MM.1S (cell line): ENCODE results near the gene CRNKL1.

Experiments used
- EZH2 ChIP-seq: fragments of 300-600 bp; sonication (generic); optimal IDR thresholded peaks from 2 replicates; pipeline ENCODE3; 2017; ENCODE audit warnings: low read depth, mild to moderate bottlenecking, antibody characterized with exemption, low read length, mixed read lengths
- TF ChIP-seq, protein P1 (sequence below): fragments of 300-600 bp; sonication (generic); IDR thresholded peaks from 2 replicates; pipeline ENCODE4 v1.5.1; 2016; ENCODE audit warnings: antibody characterized with exemption, low read length, mixed read lengths

DNA sequence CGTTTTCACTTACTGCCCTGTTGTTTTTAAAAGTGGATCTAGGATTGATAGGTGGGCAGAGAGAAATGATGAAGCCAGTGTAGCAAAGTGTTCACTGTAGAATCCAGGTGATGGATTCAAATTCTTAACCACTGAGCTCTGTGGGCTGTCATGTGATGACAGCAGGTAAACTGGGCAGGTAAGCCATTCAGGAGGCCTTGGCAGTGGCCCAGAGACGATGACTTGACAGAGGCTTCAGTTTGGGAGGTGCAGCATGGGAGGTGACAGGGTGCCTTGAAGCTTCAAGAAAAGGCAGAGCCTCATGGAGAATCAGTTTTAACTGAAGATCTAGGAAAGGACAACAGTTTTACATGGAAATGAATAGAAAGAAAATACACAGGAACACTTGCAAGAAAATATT is 33.1 kb downstream of the CRNKL1 start:
- TF ChIP-seq, protein P1, sequence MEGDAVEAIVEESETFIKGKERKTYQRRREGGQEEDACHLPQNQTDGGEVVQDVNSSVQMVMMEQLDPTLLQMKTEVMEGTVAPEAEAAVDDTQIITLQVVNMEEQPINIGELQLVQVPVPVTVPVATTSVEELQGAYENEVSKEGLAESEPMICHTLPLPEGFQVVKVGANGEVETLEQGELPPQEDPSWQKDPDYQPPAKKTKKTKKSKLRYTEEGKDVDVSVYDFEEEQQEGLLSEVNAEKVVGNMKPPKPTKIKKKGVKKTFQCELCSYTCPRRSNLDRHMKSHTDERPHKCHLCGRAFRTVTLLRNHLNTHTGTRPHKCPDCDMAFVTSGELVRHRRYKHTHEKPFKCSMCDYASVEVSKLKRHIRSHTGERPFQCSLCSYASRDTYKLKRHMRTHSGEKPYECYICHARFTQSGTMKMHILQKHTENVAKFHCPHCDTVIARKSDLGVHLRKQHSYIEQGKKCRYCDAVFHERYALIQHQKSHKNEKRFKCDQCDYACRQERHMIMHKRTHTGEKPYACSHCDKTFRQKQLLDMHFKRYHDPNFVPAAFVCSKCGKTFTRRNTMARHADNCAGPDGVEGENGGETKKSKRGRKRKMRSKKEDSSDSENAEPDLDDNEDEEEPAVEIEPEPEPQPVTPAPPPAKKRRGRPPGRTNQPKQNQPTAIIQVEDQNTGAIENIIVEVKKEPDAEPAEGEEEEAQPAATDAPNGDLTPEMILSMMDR: no peak
- TF ChIP-seq EZH2: no peak
